GM12891 (cell line): ENCODE data around the gene TNFRSF12A.

Experiments used
- PAX5 ChIP-seq: IDR thresholded peaks from 2 replicates; pipeline ENCODE4 v1.6.1; 2011; ENCODE audit warnings: low read length, moderate library complexity, mild to moderate bottlenecking; ENCODE audit not compliant: insufficient read depth, severe bottlenecking
- POLR2A ChIP-seq: IDR thresholded peaks from 2 replicates; pipeline ENCODE4 v1.6.1; 2011; ENCODE audit warnings: low read depth, low read length, control low read depth
- POLR2AphosphoS5 ChIP-seq: IDR thresholded peaks from 2 replicates; pipeline ENCODE4 v1.6.1; 2011; ENCODE audit warnings: low read depth, low read length, control low read depth
- POU2F2 ChIP-seq: IDR thresholded peaks from 2 replicates; pipeline ENCODE4 v1.6.1; 2011; ENCODE audit warnings: low read depth, mild to moderate bottlenecking, control low read depth, low read length, moderate library complexity
- SPI1 ChIP-seq: IDR thresholded peaks from 2 replicates; pipeline ENCODE4 v1.6.1; 2011; ENCODE audit warnings: low read depth, low read length, control low read depth
- TAF1 ChIP-seq: IDR thresholded peaks from 2 replicates; pipeline ENCODE4 v1.6.1; 2011; ENCODE audit warnings: low read depth, low read length, control low read depth

- TF ChIP-seq POLR2A (no peak), TAF1 (no peak), POLR2AphosphoS5 (no peak), SPI1 (no peak), POU2F2 (no peak), PAX5 (no peak)
Measured at GRCh38 chr16:3036726-3037315, 16.7 kb downstream of the TNFRSF12A start, which contains the start of gene BICDL2.
